HepG2 (cell line): ENCODE measurements around the gene SERTAD1.
"Not testable (repeated sequence)": the region's sequence is repeated elsewhere in the genome, so short reads cannot be mapped to it uniquely, and the experiment has no call there.

Source experiments
- CBFB ChIP-seq: sonication (generic); formaldehyde crosslinking; IDR thresholded peaks from 2 replicates; pipeline ENCODE4 v1.4.0; 2020; ENCODE audit warnings: missing genetic modification reagents
- RARG ChIP-seq: sonication (generic); formaldehyde crosslinking; IDR thresholded peaks from 2 replicates; pipeline ENCODE4 v1.4.0; 2020; ENCODE audit warnings: low read depth, mild to moderate bottlenecking, missing genetic modification reagents
- SP1 ChIP-seq, 2 experiments: fragments of 450-650 bp in 1 of 2; sonication (generic) in 1 of 2; formaldehyde crosslinking in 1 of 2; IDR thresholded peaks; 2 replicates each; pipeline versions ENCODE4 v1.4.0 to v1.6.1; 2016 to 2020; ENCODE audit warnings: missing genetic modification reagents in 1 of 2
- ZNF256 ChIP-seq: sonication (generic); formaldehyde crosslinking; conservative IDR thresholded peaks from 2 replicates; pipeline ENCODE4 v1.4.0; 2020; ENCODE audit warnings: missing genetic modification reagents
- ZNF839 ChIP-seq: sonication (generic); formaldehyde crosslinking; IDR thresholded peaks from 2 replicates; pipeline ENCODE4 v1.4.0; 2020; ENCODE audit warnings: missing genetic modification reagents, mild to moderate bottlenecking, borderline replicate concordance
- TF ChIP-seq, protein P1 (sequence below): sonication (generic); formaldehyde crosslinking; IDR thresholded peaks from 2 replicates; pipeline ENCODE4 v1.4.0; 2020; ENCODE audit warnings: low read depth, missing genetic modification reagents

DNA sequence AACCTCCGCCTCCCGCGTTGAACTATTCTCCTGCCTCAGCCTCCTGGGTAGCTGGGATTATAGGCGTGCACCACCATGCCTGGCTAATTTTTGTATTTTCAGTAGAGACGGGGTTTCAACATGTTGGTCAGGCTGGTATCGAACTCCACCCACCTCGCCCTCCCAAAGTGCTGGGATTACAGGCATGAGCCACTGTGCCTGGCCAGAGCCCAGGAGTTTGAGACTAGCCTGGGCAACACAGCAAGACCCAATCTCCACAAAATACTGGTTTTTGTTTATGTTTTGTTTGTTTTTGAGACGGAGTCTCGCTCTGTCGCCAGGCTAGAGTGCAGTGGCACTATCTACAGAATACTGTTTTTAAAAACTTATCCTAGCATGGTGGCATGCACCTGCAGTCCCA is 4.5 kb upstream of the SERTAD1 start:
- TF ChIP-seq SP1 (IDR thresholded peaks at IDR 0.05); SP1 (CRISPR knock-in tag; IDR thresholded peaks at IDR 0.05); CBFB (CRISPR knock-in tag); RARG (CRISPR knock-in tag); ZNF839; ZNF256 (CRISPR knock-in tag): not testable (repeated sequence)
- TF ChIP-seq, protein P1, sequence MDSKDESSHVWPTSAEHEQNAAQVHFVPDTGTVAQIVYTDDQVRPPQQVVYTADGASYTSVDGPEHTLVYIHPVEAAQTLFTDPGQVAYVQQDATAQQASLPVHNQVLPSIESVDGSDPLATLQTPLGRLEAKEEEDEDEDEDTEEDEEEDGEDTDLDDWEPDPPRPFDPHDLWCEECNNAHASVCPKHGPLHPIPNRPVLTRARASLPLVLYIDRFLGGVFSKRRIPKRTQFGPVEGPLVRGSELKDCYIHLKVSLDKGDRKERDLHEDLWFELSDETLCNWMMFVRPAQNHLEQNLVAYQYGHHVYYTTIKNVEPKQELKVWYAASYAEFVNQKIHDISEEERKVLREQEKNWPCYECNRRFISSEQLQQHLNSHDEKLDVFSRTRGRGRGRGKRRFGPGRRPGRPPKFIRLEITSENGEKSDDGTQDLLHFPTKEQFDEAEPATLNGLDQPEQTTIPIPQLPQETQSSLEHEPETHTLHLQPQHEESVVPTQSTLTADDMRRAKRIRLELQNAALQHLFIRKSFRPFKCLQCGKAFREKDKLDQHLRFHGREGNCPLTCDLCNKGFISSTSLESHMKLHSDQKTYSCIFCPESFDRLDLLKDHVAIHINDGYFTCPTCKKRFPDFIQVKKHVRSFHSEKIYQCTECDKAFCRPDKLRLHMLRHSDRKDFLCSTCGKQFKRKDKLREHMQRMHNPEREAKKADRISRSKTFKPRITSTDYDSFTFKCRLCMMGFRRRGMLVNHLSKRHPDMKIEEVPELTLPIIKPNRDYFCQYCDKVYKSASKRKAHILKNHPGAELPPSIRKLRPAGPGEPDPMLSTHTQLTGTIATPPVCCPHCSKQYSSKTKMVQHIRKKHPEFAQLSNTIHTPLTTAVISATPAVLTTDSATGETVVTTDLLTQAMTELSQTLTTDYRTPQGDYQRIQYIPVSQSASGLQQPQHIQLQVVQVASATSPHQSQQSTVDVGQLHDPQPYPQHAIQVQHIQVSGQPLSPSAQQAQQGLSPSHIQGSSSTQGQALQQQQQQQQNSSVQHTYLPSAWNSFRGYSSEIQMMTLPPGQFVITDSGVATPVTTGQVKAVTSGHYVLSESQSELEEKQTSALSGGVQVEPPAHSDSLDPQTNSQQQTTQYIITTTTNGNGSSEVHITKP (CRISPR knock-in tag) = not testable (repeated sequence)
